ENCODE measurements around the gene ASTL.
"Not testable (repeated sequence)": the region's sequence is repeated elsewhere in the genome, so short reads cannot be mapped to it uniquely, and the experiment has no call there.

The ASTL gene

DNA sequence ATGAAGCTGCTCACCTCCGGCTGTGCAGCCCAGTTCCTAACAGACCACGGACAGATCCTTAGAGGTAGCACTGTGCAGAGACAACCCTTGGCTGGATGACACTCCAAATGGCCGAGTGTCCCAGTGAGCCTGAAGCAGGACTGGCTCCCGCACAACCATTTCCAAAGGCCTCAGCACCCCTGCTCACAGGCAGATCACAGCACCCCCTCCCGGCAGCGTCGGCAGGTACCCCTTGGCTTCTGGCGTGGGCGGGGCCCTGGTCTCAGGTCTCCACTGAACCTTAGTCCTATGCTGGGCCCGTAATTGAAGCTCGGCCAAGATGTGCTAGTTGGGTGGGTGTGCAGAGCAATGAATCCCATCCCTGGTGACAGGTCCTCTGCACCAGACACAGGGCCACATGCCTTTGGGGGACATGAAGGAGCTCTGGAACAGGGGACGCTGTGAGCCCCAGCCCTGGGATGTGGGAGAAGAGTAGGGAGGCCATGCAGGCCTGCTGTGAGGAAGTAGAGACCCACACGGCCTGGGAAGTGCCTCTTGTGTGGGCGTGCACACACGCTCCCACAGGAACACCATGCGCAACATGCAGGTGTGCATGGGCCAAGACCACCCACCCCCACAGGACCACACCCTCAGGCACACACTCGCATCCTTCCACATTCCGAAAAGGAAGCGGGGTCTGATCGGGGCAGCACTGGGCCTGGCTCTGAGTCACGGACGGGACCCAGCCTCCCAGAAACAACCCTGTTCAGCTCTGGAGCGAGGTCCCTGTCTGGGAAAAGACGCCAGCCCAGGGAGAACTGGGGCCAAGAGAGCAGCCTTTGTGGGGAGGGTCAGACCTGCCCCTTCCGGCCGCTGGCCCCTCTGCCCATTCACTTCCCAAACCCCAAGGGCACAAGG lies 4.2 kb upstream of the ASTL start:
- TF ChIP-seq, protein P1, sequence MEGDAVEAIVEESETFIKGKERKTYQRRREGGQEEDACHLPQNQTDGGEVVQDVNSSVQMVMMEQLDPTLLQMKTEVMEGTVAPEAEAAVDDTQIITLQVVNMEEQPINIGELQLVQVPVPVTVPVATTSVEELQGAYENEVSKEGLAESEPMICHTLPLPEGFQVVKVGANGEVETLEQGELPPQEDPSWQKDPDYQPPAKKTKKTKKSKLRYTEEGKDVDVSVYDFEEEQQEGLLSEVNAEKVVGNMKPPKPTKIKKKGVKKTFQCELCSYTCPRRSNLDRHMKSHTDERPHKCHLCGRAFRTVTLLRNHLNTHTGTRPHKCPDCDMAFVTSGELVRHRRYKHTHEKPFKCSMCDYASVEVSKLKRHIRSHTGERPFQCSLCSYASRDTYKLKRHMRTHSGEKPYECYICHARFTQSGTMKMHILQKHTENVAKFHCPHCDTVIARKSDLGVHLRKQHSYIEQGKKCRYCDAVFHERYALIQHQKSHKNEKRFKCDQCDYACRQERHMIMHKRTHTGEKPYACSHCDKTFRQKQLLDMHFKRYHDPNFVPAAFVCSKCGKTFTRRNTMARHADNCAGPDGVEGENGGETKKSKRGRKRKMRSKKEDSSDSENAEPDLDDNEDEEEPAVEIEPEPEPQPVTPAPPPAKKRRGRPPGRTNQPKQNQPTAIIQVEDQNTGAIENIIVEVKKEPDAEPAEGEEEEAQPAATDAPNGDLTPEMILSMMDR (IDR thresholded peaks at IDR 0.05; ENCODE audit: low read depth, low read length, missing control alignments): no peak

DNA sequence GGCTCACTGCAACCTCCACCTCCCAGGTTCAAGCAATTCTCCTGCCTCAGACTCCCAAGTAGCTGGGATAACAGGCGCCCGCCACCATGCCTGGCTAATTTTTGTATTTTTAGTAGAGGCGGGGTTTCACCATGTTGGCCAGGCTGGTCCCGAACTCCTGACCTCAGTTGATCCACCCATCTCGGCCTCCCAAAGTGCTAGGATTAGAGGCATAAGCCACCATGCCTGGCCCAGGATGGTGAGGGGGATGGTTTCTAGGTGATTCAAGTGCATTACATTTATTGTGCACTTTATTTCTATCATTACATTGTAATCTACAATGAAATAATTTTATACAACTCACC lies 3.3 kb upstream of the ASTL start:
- not testable (repeated sequence) for H3K4me3 ChIP-seq (replicated peaks; ENCODE audit: low read depth, low read length); DNase-seq (ENCODE audit: extremely low read depth, low read depth)

More for the DNA sequence above, 4.2 kb upstream of the ASTL start:
- H3K4me3 ChIP-seq (replicated peaks; ENCODE audit: low read depth, low read length): peak overlapping the region; percentile 96; the same call in 1 of the 2 replicates
- no peak for DNase-seq (ENCODE audit: extremely low read depth, low read depth)

DNA sequence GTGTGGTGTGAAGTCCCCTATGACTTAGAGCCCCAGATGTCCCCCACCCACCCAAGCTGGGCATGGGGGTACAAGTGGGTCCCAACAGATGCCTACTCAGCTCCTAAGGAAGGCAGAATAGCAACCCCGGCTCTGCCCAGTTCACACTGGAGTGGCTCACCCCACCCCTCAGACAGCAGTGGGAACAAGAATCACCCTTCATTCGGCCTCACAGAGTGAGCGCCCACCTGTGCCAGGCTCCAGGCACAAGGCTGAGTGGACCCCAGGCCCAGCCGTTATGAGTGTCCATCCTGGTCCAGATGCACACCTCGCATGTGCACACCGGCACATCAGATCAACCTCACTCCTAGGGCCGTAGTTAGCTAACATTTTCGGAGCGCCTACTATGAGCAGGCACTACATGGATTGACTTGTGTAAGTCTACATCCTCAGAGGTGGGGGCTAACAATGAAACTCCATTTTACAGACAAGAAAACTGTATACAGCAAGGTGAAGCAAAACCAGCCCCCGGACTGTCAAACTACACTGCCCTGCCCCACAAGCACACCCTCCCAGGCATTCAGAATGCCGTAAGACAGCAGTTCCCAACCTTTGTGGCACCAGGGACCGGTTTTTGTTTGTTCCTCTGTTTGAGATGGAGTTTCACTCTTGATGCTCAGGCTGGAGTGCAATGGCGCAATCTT lies 2.8 kb upstream of the ASTL start:
- DNase-seq (ENCODE audit: extremely low read depth, low read depth): no peak

DNA sequence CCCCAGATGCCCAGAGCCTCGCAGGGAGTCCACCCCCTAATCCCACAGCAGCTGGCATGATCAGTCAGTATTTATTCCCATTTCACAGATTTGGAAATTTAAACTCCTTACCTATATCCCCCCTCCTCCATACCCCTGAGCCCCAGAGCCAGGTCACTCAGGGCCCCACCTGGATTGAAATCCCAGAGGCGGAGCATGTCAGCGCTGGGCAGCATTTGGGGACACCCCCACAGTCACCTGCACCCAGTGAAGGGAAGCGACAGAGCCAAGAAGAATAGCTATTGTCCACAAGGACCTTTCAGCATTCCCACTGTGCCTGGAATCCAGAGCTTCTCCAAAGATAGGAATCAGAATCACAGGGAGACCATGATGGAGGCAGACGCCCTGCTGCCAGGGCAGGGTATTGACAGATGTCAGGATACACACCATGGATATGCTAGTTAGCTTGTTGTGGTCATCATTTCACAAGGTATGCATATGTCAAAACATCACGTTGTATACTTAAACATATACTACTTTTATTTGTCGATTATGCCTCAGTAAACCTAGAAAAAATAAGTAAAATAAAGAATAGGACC lies 968 bp upstream of the ASTL start:
- TF ChIP-seq, protein P1 (IDR thresholded peaks at IDR 0.05; ENCODE audit: low read depth, low read length, missing control alignments): no peak
- H3K4me3 ChIP-seq (replicated peaks; ENCODE audit: low read depth, low read length): no peak overlapping the region
- no peak for DNase-seq (ENCODE audit: extremely low read depth, low read depth)

More for the DNA sequence above, 2.8 kb upstream of the ASTL start:
- TF ChIP-seq, protein P1 (IDR thresholded peaks at IDR 0.05; ENCODE audit: low read depth, low read length, missing control alignments): no peak
- no peak overlapping the region for H3K4me3 ChIP-seq (replicated peaks; ENCODE audit: low read depth, low read length)

DNA sequence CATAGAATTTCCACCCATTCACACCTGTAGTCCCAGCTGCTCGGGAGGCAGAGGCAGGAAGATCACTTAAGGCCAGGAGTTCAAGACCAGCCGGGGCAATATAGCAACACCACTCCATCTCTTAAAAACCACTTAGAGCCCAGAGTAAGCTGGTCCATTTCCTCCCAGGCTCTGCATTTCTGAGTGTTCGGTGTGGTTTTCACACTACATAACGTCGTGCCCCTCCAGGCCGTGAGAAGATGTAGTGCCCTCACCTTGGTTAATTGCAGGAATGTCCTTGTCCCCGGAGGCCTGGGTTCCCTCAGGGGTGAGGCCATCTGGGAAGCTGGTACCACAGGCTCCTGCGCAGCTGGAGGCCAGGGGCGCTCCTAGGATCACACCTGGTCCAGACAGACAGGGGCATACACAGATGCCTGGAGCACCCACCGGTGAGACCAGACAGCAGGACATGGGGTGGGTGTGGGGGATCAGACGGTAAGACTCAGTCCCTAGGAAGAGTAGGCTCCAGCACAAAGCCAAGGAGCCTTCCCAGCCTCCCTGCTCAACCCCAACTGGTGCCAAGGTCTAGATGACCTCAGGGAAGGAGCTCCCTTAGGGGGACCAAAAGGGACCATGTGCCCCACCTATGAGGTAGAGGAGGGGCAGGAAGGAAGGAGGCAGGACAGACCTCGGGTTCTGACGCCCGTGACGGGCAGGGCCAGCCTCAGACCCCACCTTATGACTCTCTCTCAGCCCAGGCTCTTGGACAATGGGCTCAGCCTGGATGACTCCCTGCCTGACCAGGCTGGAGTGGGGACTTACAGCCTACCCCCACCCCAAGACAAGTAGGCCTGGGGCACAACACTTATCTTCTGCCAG lies 752 bp downstream of the ASTL start:
- TF ChIP-seq, protein P1 (IDR thresholded peaks at IDR 0.05; ENCODE audit: low read depth, low read length, missing control alignments): no peak
- H3K4me3 ChIP-seq (replicated peaks; ENCODE audit: low read depth, low read length): no peak overlapping the region
- DNase-seq (ENCODE audit: extremely low read depth, low read depth): no peak

DNA sequence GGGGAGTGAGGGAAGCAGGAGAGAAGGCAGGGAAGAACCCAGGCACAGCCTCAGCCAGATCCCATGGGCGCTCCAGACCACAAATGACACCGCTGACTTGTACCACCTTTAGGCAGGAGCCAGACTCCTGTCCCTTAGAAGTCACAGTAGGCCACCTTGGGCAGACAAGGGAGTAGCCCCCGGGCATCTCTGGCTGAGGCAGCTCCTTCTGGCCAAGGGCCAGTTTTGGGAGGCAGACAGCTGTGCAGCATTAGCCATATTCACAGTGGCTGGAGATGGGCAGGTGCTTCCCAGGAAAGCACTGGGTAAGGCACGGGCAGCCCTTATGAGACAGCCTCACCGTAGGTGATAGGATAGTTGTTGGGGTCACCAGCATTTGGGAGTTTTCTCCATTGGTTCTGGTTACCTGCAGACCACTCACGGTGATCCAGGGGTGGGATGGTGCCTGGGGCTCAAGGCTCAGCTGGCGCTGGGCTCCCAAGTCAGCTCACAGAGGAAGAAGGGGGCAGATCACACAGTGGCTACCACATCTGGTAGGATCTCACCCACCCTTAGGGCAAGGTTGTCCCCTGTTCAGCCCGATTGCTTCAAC lies 2.1 kb downstream of the ASTL start:
- no peak overlapping the region for H3K4me3 ChIP-seq (replicated peaks; ENCODE audit: low read depth, low read length)
- TF ChIP-seq, protein P1 (IDR thresholded peaks at IDR 0.05; ENCODE audit: low read depth, low read length, missing control alignments): no peak
- no peak for DNase-seq (ENCODE audit: extremely low read depth, low read depth)
